SJSA1 (cell line): ENCODE data around the gene PHRF1. TPM values are rescaled to one million over a fixed set of nuclear protein-coding genes. Genes with fewer than 3 reads are reported as not detected.

Experiments
- DNase-seq, 2 experiments: peaks; one replicate each; pipeline ENCODE4 v3.0.0-alpha.2; 2015 to 2020; ENCODE audit warnings: low spot score in 2 of 2, low read depth in 1 of 2
- H3K27ac ChIP-seq: fragments of 250-450 bp; sonication (Bioruptor Pico); 2 replicates; pipeline ENCODE4 v1.5.1; 2020; ENCODE audit warnings: mild to moderate bottlenecking, moderate library complexity
- H3K27me3 ChIP-seq: fragments of 250-450 bp; sonication (Bioruptor Pico); replicated peaks from 2 replicates; pipeline ENCODE4 v1.5.1; 2020; ENCODE audit warnings: mild to moderate bottlenecking, moderate library complexity
- H3K36me3 ChIP-seq: fragments of 250-450 bp; sonication (Bioruptor Pico); 2 replicates; pipeline ENCODE4 v1.5.1; 2020; ENCODE audit warnings: mild to moderate bottlenecking
- H3K4me1 ChIP-seq: fragments of 250-450 bp; sonication (Bioruptor Pico); replicated peaks from 2 replicates; pipeline ENCODE4 v1.6.1; 2021; ENCODE audit warnings: mild to moderate bottlenecking
- H3K4me3 ChIP-seq: fragments of 250-450 bp; sonication (Bioruptor Pico); 2 replicates; pipeline ENCODE4 v1.5.1; 2020; ENCODE audit warnings: mild to moderate bottlenecking
- H3K9me3 ChIP-seq: fragments of 250-450 bp; sonication (Bioruptor Pico); replicated peaks from 2 replicates; pipeline ENCODE4 v1.5.1; 2020; ENCODE audit warnings: mild to moderate bottlenecking
- total RNA-seq: library from RNA; depleted of rRNA; stranded (reverse); fragments of >200 nt; shearing (Covaris generic); gene quantifications from 2 replicates; pipeline ENCODE4 v1.2.3, GENCODE V29; 2014

PHRF1 gene
- total RNA-seq, 1 experiment from 2014 or later, result 21.7 TPM

GRCh38 chr11:550021-550745 is 26.1 kb upstream of the PHRF1 start:
- H3K4me1 ChIP-seq, result no peaks in the 10 kb centered on the region
- H3K4me3 ChIP-seq, result no peak overlapping the region
- no peak for DNase-seq
- no peaks in the 10 kb centered on the region for H3K36me3 ChIP-seq
- no peaks in the 10 kb centered on the region for H3K9me3 ChIP-seq
- no peaks in the 10 kb centered on the region for H3K27me3 ChIP-seq
- H3K27ac ChIP-seq, result no peak overlapping the region

GRCh38 chr11:550746-551085 is 25.6 kb upstream of the PHRF1 start:
- Histone ChIP-seq H3K4me3 (no peak overlapping the region), H3K27me3 (no peaks in the 10 kb centered on the region), H3K27ac (no peak overlapping the region), H3K9me3 (no peaks in the 10 kb centered on the region), H3K36me3 (no peaks in the 10 kb centered on the region), H3K4me1 (no peaks in the 10 kb centered on the region)
- no peak for DNase-seq

GRCh38 chr11:551131-551530 is 25.1 kb upstream of the PHRF1 start:
- DNase-seq, result no peak
- H3K36me3 ChIP-seq, result no peaks in the 10 kb centered on the region
- no peaks in the 10 kb centered on the region for H3K9me3 ChIP-seq
- H3K27me3 ChIP-seq, result no peaks in the 10 kb centered on the region
- no peak overlapping the region for H3K4me3 ChIP-seq
- H3K4me1 ChIP-seq, result no peaks in the 10 kb centered on the region
- no peak overlapping the region for H3K27ac ChIP-seq

- no peaks in the 10 kb centered on the region for H3K36me3 ChIP-seq
- H3K27me3 ChIP-seq, result no peaks in the 10 kb centered on the region
- DNase-seq, result no peak
- H3K4me1 ChIP-seq, result no peaks in the 10 kb centered on the region
- H3K27ac ChIP-seq, result no peak overlapping the region
- H3K4me3 ChIP-seq, result no peak overlapping the region
- no peaks in the 10 kb centered on the region for H3K9me3 ChIP-seq
Observed at GRCh38 chr11:551596-551995, 24.7 kb upstream of the PHRF1 start.

GRCh38 chr11:553083-553987 is 22.9 kb upstream of the PHRF1 start:
- Histone ChIP-seq H3K27me3 (no peaks in the 10 kb centered on the region), H3K4me1 (peaks cover 10% of the 10 kb centered on the region), H3K4me3 (no peak overlapping the region), H3K9me3 (no peaks in the 10 kb centered on the region), H3K27ac (no peak overlapping the region), H3K36me3 (no peaks in the 10 kb centered on the region)
- no peak for DNase-seq

- DNase-seq, result no peak
- H3K4me3 ChIP-seq, result no peak overlapping the region
- no peak overlapping the region for H3K27ac ChIP-seq
- no peaks in the 10 kb centered on the region for H3K27me3 ChIP-seq
- peaks cover 10% of the 10 kb centered on the region for H3K4me1 ChIP-seq
- H3K36me3 ChIP-seq, result no peaks in the 10 kb centered on the region
- H3K9me3 ChIP-seq, result no peaks in the 10 kb centered on the region
Observed at GRCh38 chr11:553988-554340, 22.3 kb upstream of the PHRF1 start.

- Histone ChIP-seq H3K4me1 (peaks cover 10% of the 10 kb centered on the region), H3K27ac (no peak overlapping the region), H3K4me3 (no peak overlapping the region), H3K27me3 (no peaks in the 10 kb centered on the region), H3K36me3 (no peaks in the 10 kb centered on the region), H3K9me3 (no peaks in the 10 kb centered on the region)
- no peak for DNase-seq
Observed at GRCh38 chr11:554428-555226, 21.6 kb upstream of the PHRF1 start.

GRCh38 chr11:555227-555779 is 21.0 kb upstream of the PHRF1 start:
- H3K4me3 ChIP-seq, result no peak overlapping the region
- no peaks in the 10 kb centered on the region for H3K9me3 ChIP-seq
- DNase-seq, result no peak
- H3K4me1 ChIP-seq, result peaks cover 13% of the 10 kb centered on the region
- H3K27me3 ChIP-seq, result no peaks in the 10 kb centered on the region
- H3K27ac ChIP-seq, result no peak overlapping the region
- no peaks in the 10 kb centered on the region for H3K36me3 ChIP-seq

- Histone ChIP-seq H3K27me3 (no peaks in the 10 kb centered on the region), H3K27ac (no peak overlapping the region), H3K4me3 (no peak overlapping the region), H3K9me3 (no peaks in the 10 kb centered on the region), H3K36me3 (no peaks in the 10 kb centered on the region), H3K4me1 (peaks cover 16% of the 10 kb centered on the region)
- DNase-seq, result no peak
Observed at GRCh38 chr11:555780-556661, 20.2 kb upstream of the PHRF1 start.

- no peak for DNase-seq
- H3K4me1 ChIP-seq, result peaks cover 16% of the 10 kb centered on the region
- H3K4me3 ChIP-seq, result no peak overlapping the region
- H3K27me3 ChIP-seq, result no peaks in the 10 kb centered on the region
- H3K9me3 ChIP-seq, result no peaks in the 10 kb centered on the region
- no peaks in the 10 kb centered on the region for H3K36me3 ChIP-seq
- H3K27ac ChIP-seq, result no peak overlapping the region
Observed at GRCh38 chr11:556662-557256, 19.5 kb upstream of the PHRF1 start.

GRCh38 chr11:557328-558132 is 18.7 kb upstream of the PHRF1 start:
- H3K27ac ChIP-seq, result no peak overlapping the region
- H3K36me3 ChIP-seq, result no peaks in the 10 kb centered on the region
- H3K4me3 ChIP-seq, result no peak overlapping the region
- H3K9me3 ChIP-seq, result no peaks in the 10 kb centered on the region
- DNase-seq, result no peak
- no peaks in the 10 kb centered on the region for H3K27me3 ChIP-seq
- peaks cover 16% of the 10 kb centered on the region for H3K4me1 ChIP-seq

GRCh38 chr11:558503-558902 is 17.8 kb upstream of the PHRF1 start:
- Histone ChIP-seq H3K9me3 (no peaks in the 10 kb centered on the region), H3K4me1 (peaks cover 16% of the 10 kb centered on the region), H3K27ac (no peak overlapping the region), H3K27me3 (no peaks in the 10 kb centered on the region), H3K4me3 (no peak overlapping the region), H3K36me3 (no peaks in the 10 kb centered on the region)
- no peak for DNase-seq
